H1 (cell line): Measurements from ENCODE around the gene TAS2R1. TPM values are rescaled to one million over a fixed set of nuclear protein-coding genes. Genes with fewer than 3 reads are reported as not detected.

ENCODE experiments used
- CTCF ChIA-PET: fragments of 300-600 bp; sonication (Branson Sonifier 250); formaldehyde crosslinking; loops from one replicate; lab custom pipeline; 2021; ENCODE audit not compliant: partially characterized antibody; lab: Charles Lee
- POLR2A ChIA-PET: fragments of 300-600 bp; sonication (Branson Sonifier 250); formaldehyde crosslinking; loops from one replicate; lab custom pipeline; 2021; ENCODE audit warnings: inconsistent platforms; ENCODE audit not compliant: partially characterized antibody; lab: Charles Lee
- DNase-seq, 2 experiments: peaks; one replicate each; pipeline versions ENCODE4 v3.0.0 to v3.0.0-alpha.2; 2010 to 2022; ENCODE audit warnings: low spot score in 2 of 2, low read depth in 1 of 2, mixed read lengths in 1 of 2
- FAIRE-seq: peaks from 2 replicates; lab custom pipeline; 2011; peaks lifted over from hg19 to GRCh38; lab: Jason Lieb, UNC
- H2AFZ ChIP-seq: 2 replicates; pipeline ENCODE4 v1.8.1; 2012; ENCODE audit warnings: low read length, inconsistent platforms
- H2AK5ac ChIP-seq: 2 replicates; pipeline ENCODE4 v1.6.1; 2013; ENCODE audit warnings: low read depth, low read length
- H2BK120ac ChIP-seq: replicated peaks from 2 replicates; pipeline ENCODE3; 2013; ENCODE audit warnings: low read depth, low read length, inconsistent platforms
- H2BK12ac ChIP-seq: 2 replicates; pipeline ENCODE4 v1.6.1; 2013; ENCODE audit warnings: low read depth, low read length
- H2BK15ac ChIP-seq: 2 replicates; pipeline ENCODE4 v1.6.1; 2013; ENCODE audit warnings: low read length
- H2BK20ac ChIP-seq: 2 replicates; pipeline ENCODE4 v1.6.1; 2013; ENCODE audit warnings: low read length
- H2BK5ac ChIP-seq: 2 replicates; pipeline ENCODE4 v1.6.1; 2013; ENCODE audit warnings: low read depth, low read length
- H3K14ac ChIP-seq: 2 replicates; pipeline ENCODE4 v1.6.1; 2013; ENCODE audit warnings: inconsistent platforms; ENCODE audit not compliant: insufficient read length
- H3K18ac ChIP-seq: 2 replicates; pipeline ENCODE4 v1.6.1; 2013; ENCODE audit warnings: low read length; ENCODE audit errors: extremely low read depth
- H3K23ac ChIP-seq: 2 replicates; pipeline ENCODE4 v1.6.1; 2013; ENCODE audit warnings: inconsistent platforms; ENCODE audit not compliant: insufficient read length
- H3K23me2 ChIP-seq: 2 replicates; pipeline ENCODE4 v1.6.1; 2013; ENCODE audit warnings: low read depth, low read length
- H3K27ac ChIP-seq: 2 replicates; pipeline ENCODE4 v1.6.1; 2011; ENCODE audit warnings: low read depth, low read length, inconsistent platforms
- H3K27me3 ChIP-seq, 4 experiments: replicated peaks in 1 of 4; 1 replicate in 1 of 4; 2 replicates in 3 of 4; pipeline versions ENCODE4 v1.6.1 to v1.8.1; 2011 to 2013; ENCODE audit warnings: low read length in 3 of 4, mild to moderate bottlenecking in 3 of 4, inconsistent platforms in 2 of 4, mixed read lengths in 2 of 4, moderate library complexity in 1 of 4; ENCODE audit not compliant: control insufficient read depth in 3 of 4, insufficient read depth in 3 of 4; ENCODE audit errors: extremely low read depth in 1 of 4
- H3K36me3 ChIP-seq, 4 experiments: 2 replicates each; pipeline versions ENCODE4 v1.6.1 to v1.8.1; 2011 to 2013; ENCODE audit warnings: mild to moderate bottlenecking in 4 of 4, low read length in 3 of 4, moderate library complexity in 2 of 4, control low read depth in 1 of 4, inconsistent platforms in 1 of 4; ENCODE audit not compliant: insufficient read depth in 4 of 4, control insufficient read depth in 2 of 4
- H3K4ac ChIP-seq: replicated peaks from 2 replicates; pipeline ENCODE3; 2013; ENCODE audit warnings: low read length, low read depth, mixed read lengths, inconsistent platforms; ENCODE audit not compliant: insufficient read length
- H3K4me1 ChIP-seq, 4 experiments: replicated peaks in 1 of 4; 1 replicate in 1 of 4; 2 replicates in 3 of 4; pipeline versions ENCODE4 v1.6.1 to v1.8.1; 2011 to 2013; ENCODE audit warnings: low read length in 3 of 4, inconsistent platforms in 2 of 4, mixed read lengths in 1 of 4; ENCODE audit not compliant: insufficient read depth in 4 of 4, control insufficient read depth in 3 of 4
- H3K4me2 ChIP-seq, 2 experiments: 2 replicates each; pipeline versions ENCODE4 v1.6.1 to v1.8.1; 2011 to 2013; ENCODE audit warnings: low read depth in 2 of 2, low read length in 2 of 2, control low read depth in 1 of 2, inconsistent platforms in 1 of 2, mild to moderate bottlenecking in 1 of 2; ENCODE audit not compliant: insufficient read depth in 1 of 2
- H3K4me3 ChIP-seq, 4 experiments: fragments of 200-600, 300-600 bp in 1 of 4; sonication (generic), shearing (Covaris generic), sonication (Bioruptor Twin) in 1 of 4; 2 replicates each; pipeline versions ENCODE4 v1.5.1 to v1.8.1; 2011 to 2016; ENCODE audit warnings: low read length in 4 of 4, low read depth in 3 of 4, control low read depth in 2 of 4, inconsistent platforms in 2 of 4, mild to moderate bottlenecking in 2 of 4, mixed read lengths in 1 of 4, moderate library complexity in 1 of 4; ENCODE audit not compliant: insufficient read depth in 2 of 4; ENCODE audit errors: extremely low read depth in 1 of 4
- H3K56ac ChIP-seq: replicated peaks from 2 replicates; pipeline ENCODE3; 2013; ENCODE audit warnings: low read depth, mild to moderate bottlenecking, mixed read lengths, low read length, inconsistent platforms; ENCODE audit not compliant: insufficient read length
- H3K79me1 ChIP-seq: 2 replicates; pipeline ENCODE4 v1.6.1; 2013; ENCODE audit warnings: low read depth, low read length, control low read depth
- H3K79me2 ChIP-seq, 2 experiments: 2 replicates each; pipeline versions ENCODE4 v1.6.1 to v1.8.1; 2012 to 2013; ENCODE audit warnings: low read length in 2 of 2, mild to moderate bottlenecking in 2 of 2, inconsistent platforms in 1 of 2; ENCODE audit not compliant: insufficient read depth in 2 of 2, control insufficient read depth in 1 of 2
- H3K9ac ChIP-seq, 4 experiments: replicated peaks in 1 of 4; 1 replicate in 1 of 4; 2 replicates in 3 of 4; pipeline versions ENCODE4 v1.6.1 to v1.8.1; 2011 to 2013; ENCODE audit warnings: low read depth in 3 of 4, low read length in 3 of 4, control low read depth in 2 of 4, mild to moderate bottlenecking in 2 of 4, moderate library complexity in 2 of 4, inconsistent platforms in 1 of 4; ENCODE audit errors: extremely low read depth in 1 of 4
- H3K9me3 ChIP-seq, 2 experiments: 2 replicates each; pipeline versions ENCODE4 v1.6.1 to v1.8.1; 2012 to 2013; ENCODE audit warnings: mild to moderate bottlenecking in 2 of 2, moderate library complexity in 2 of 2, control low read depth in 1 of 2, inconsistent platforms in 1 of 2, low read depth in 1 of 2, low read length in 1 of 2, mixed read lengths in 1 of 2; ENCODE audit not compliant: insufficient read depth in 2 of 2
- H4K20me1 ChIP-seq, 2 experiments: replicated peaks in 1 of 2; 2 replicates each; pipeline versions ENCODE3 to v1.8.1; 2011 to 2013; ENCODE audit warnings: inconsistent platforms in 2 of 2, low read length in 2 of 2, mild to moderate bottlenecking in 1 of 2; ENCODE audit not compliant: insufficient read depth in 2 of 2, control insufficient read depth in 1 of 2
- H4K5ac ChIP-seq: 2 replicates; pipeline ENCODE4 v1.6.1; 2013; ENCODE audit warnings: low read length, low read depth, mixed read lengths, inconsistent platforms; ENCODE audit not compliant: insufficient read length
- H4K8ac ChIP-seq: 2 replicates; pipeline ENCODE4 v1.8.0; 2013; ENCODE audit warnings: mild to moderate bottlenecking, moderate library complexity, low read length, inconsistent platforms; ENCODE audit not compliant: insufficient read depth; ENCODE audit errors: extremely low read depth
- H4K91ac ChIP-seq: replicated peaks from 2 replicates; pipeline ENCODE3; 2013; ENCODE audit warnings: low read length, mixed read lengths, inconsistent platforms; ENCODE audit not compliant: insufficient read length
- ASH2L ChIP-seq: fragments of 200-600, 300-600 bp; sonication (generic); IDR thresholded peaks from one replicate; pipeline ENCODE4 v1.7.1; 2017; ENCODE audit warnings: low read length
- BACH1 ChIP-seq: IDR thresholded peaks from 2 replicates; pipeline ENCODE4 v1.6.1; 2012; ENCODE audit warnings: low read length, improper control_type of control experiment
- BCL11A ChIP-seq, 2 experiments: IDR thresholded peaks; one replicate each; pipeline ENCODE4 v1.6.1; 2011; ENCODE audit warnings: low read depth in 2 of 2, low read length in 2 of 2, mild to moderate bottlenecking in 2 of 2
- CBX5 ChIP-seq: fragments of 300-800, 300-1000 bp; sonication (generic); IDR thresholded peaks from 2 replicates; pipeline ENCODE4 v1.7.1; 2016; ENCODE audit warnings: antibody characterized with exemption, low read length, low read depth
- CREB1 ChIP-seq: IDR thresholded peaks from 2 replicates; pipeline ENCODE4 v1.6.1; 2012; ENCODE audit warnings: inconsistent platforms
- JUN ChIP-seq: IDR thresholded peaks from 2 replicates; pipeline ENCODE4 v1.6.1; 2011; ENCODE audit warnings: low read depth, mild to moderate bottlenecking, improper control_type of control experiment, low read length
- KDM1A ChIP-seq: fragments of 200-600, 300-600 bp; sonication (generic); IDR thresholded peaks from 2 replicates; pipeline ENCODE4 v1.7.1; 2016; ENCODE audit warnings: mild to moderate bottlenecking, low read length, borderline replicate concordance
- KDM4A ChIP-seq: IDR thresholded peaks from one replicate; pipeline ENCODE4 v1.7.1; 2012; ENCODE audit warnings: low read depth, mild to moderate bottlenecking, moderate library complexity, low read length, inconsistent platforms; ENCODE audit not compliant: severe bottlenecking
- SIRT6 ChIP-seq: IDR thresholded peaks from one replicate; pipeline ENCODE4 v1.7.1; 2012; ENCODE audit warnings: low read length, inconsistent platforms
- SP2 ChIP-seq: IDR thresholded peaks from 2 replicates; pipeline ENCODE4 v1.6.1; 2012; ENCODE audit warnings: mild to moderate bottlenecking, low read length, inconsistent platforms
- WGBS, 2 experiments: shearing (Covaris generic) in 1 of 2; methylation state at CpG; one replicate each; pipeline versions ENCODE4 v1.1.6 to v1.1.7; 2013 to 2015; ENCODE audit warnings: low lambda C conversion rate in 2 of 2, mixed read lengths in 2 of 2, inconsistent platforms in 1 of 2, low coverage in 1 of 2, missing lambda C conversion rate in 1 of 2; ENCODE audit not compliant: insufficient replicate concordance in 2 of 2, insufficient coverage in 1 of 2, insufficient read length in 1 of 2; ENCODE audit errors: extremely low coverage in 1 of 2, missing lambda C conversion rate in 1 of 2; 5-methylcytosine and 5-hydroxymethylcytosine counted together
- polyA plus RNA-seq, 7 experiments: library from polyadenylated mRNA; depleted of rRNA in 3 of 7; stranded (reverse) in 5 of 7; unstranded in 2 of 7; fragments of >200 nt in 5 of 7; fragments of 200-250 nt in 2 of 7; gene quantifications; 1 replicate in 5 of 7; 2 replicates in 1 of 7; 4 replicates in 1 of 7; pipeline versions ENCODE4 v1.2.1 to v1.2.3, GENCODE V29; 2011 to 2013; ENCODE audit warnings: missing spikeins in 2 of 7, mixed read lengths in 2 of 7
- total RNA-seq: library from RNA; stranded (reverse); fragmentation: NEBNext Ultra II Directional; extraction: Animal tissue kit (Norgen Biotek cat#: 25700); gene quantifications from 2 replicates; pipeline ENCODE4 v1.2.1, GENCODE V29; 2021
- TF ChIP-seq, protein P1 (sequence below), 3 experiments: IDR thresholded peaks; 1 replicate in 2 of 3; 2 replicates in 1 of 3; pipeline versions ENCODE4 v1.5.1 to v1.6.1; 2011; ENCODE audit warnings: low read length in 3 of 3, mild to moderate bottlenecking in 3 of 3, inconsistent platforms in 2 of 3, low read depth in 1 of 3, moderate library complexity in 1 of 3; ENCODE audit not compliant: insufficient read depth in 1 of 3; ENCODE audit errors: control extremely low read depth in 1 of 3

Gene TAS2R1
- total and polyA plus RNA-seq, 2 of the 8 experiments (the other 6 are each of a cell fraction or from before 2014, with no cell fraction given) = not detected

DNA sequence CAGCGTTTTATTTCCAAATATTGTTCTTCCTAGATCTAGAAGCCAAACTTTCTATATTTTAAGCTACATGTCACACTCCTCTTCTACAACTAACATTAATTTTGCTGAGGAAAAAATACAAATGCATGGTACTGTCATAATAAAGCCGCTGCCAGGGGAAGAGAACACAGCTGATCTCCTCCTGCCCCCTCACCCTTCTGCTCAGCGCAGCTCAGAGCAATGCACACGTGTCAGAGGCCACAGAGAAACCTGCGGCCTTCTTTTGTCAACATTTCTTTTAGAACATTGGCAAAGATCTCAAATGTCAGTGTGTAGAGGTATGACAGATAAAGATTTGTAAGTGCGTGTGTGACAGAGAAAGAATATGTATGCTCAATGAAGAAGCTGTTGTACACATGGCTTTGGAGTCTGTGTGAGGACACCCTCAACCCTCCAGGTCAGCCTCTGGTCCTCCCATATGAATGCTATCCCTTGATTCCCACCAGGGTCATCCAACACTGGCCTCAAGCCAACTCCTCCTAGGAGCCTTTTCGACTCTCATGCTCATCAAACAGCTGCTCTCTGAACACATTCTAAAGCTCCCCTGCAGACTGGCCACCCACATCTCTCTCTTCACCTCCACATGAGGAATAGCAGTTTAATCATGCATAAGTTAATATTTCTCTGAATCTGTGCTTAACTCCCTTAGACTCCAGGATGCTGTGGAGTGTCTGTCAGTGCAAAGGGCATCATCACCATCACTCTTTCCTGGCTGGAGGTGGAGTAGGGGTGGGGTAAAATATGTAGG is 40.9 kb downstream of the TAS2R1 start:
- no peaks in the 10 kb centered on the region for H3K4me1 ChIP-seq
- no peak overlapping the region for H3K9ac ChIP-seq
- H3K4ac ChIP-seq = no peak overlapping the region
- no peak overlapping the region for H3K18ac ChIP-seq
- H3K79me2 ChIP-seq = no peaks in the 10 kb centered on the region
- no peak overlapping the region for H2BK5ac ChIP-seq
- H4K20me1 ChIP-seq = no peaks in the 10 kb centered on the region
- H2BK12ac ChIP-seq = no peak overlapping the region
- WGBS, 2 experiments = 89% methylated on average over 7 of the region's 7 CpGs; no CpG with 5 or more reads in 1 of the 2 experiments
- no peak overlapping the region for H3K14ac ChIP-seq
- FAIRE-seq (no peak), DNase-seq (no peak)
- H4K5ac ChIP-seq = no peak overlapping the region
- no peaks in the 10 kb centered on the region for H3K9me3 ChIP-seq
- no peak overlapping the region for H3K27ac ChIP-seq
- ChIA-PET CTCF (interaction anchor here (1.2 to 1.5 kb wide), 3 partner anchors 10 to 442 kb away, joined by 3 to 5 read pairs (median 3); no protein-coding TSS in a partner anchor), POLR2A (no interaction called here)
- no peaks in the 10 kb centered on the region for H3K79me1 ChIP-seq
- H4K91ac ChIP-seq = no peak overlapping the region
- no peak overlapping the region for H2BK15ac ChIP-seq
- no peaks in the 10 kb centered on the region for H3K23me2 ChIP-seq
- H2AK5ac ChIP-seq = no peak overlapping the region
- H3K4me2 ChIP-seq = no peak overlapping the region
- H3K27me3 ChIP-seq = no peaks in the 10 kb centered on the region
- H3K4me3 ChIP-seq = no peak overlapping the region
- H3K23ac ChIP-seq = no peak overlapping the region
- H4K8ac ChIP-seq = no peak overlapping the region
- H2BK20ac ChIP-seq = no peak overlapping the region
- no peak overlapping the region for H3K56ac ChIP-seq
- H3K36me3 ChIP-seq = no peaks in the 10 kb centered on the region
- H2BK120ac ChIP-seq = no peak overlapping the region
- no peak overlapping the region for H2AFZ ChIP-seq
- no peak for TF ChIP-seq SP2
- TF ChIP-seq BCL11A (IDR thresholded peaks at IDR 0.05; ENCODE audit: low read depth in 2 of 2, low read length in 2 of 2) = no peak
- TF ChIP-seq SIRT6 = no peak
- TF ChIP-seq CREB1 = no peak
- TF ChIP-seq JUN = no peak
- no peak for TF ChIP-seq KDM4A
- no peak for TF ChIP-seq BACH1
- no peak for TF ChIP-seq CBX5
- TF ChIP-seq, protein P1, sequence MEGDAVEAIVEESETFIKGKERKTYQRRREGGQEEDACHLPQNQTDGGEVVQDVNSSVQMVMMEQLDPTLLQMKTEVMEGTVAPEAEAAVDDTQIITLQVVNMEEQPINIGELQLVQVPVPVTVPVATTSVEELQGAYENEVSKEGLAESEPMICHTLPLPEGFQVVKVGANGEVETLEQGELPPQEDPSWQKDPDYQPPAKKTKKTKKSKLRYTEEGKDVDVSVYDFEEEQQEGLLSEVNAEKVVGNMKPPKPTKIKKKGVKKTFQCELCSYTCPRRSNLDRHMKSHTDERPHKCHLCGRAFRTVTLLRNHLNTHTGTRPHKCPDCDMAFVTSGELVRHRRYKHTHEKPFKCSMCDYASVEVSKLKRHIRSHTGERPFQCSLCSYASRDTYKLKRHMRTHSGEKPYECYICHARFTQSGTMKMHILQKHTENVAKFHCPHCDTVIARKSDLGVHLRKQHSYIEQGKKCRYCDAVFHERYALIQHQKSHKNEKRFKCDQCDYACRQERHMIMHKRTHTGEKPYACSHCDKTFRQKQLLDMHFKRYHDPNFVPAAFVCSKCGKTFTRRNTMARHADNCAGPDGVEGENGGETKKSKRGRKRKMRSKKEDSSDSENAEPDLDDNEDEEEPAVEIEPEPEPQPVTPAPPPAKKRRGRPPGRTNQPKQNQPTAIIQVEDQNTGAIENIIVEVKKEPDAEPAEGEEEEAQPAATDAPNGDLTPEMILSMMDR (IDR thresholded peaks at IDR 0.05; ENCODE audit: control extremely low read depth in 1 of 3, insufficient read depth in 1 of 3, low read depth in 1 of 3, low read length in 3 of 3) = no peak
- no peak for TF ChIP-seq KDM1A
- no peak for TF ChIP-seq ASH2L
